Measurements from ENCODE around the gene TNIK.
A peak's percentile ranks its signal among the peaks of the same experiment; 100 is the strongest.

TNIK gene

DNA sequence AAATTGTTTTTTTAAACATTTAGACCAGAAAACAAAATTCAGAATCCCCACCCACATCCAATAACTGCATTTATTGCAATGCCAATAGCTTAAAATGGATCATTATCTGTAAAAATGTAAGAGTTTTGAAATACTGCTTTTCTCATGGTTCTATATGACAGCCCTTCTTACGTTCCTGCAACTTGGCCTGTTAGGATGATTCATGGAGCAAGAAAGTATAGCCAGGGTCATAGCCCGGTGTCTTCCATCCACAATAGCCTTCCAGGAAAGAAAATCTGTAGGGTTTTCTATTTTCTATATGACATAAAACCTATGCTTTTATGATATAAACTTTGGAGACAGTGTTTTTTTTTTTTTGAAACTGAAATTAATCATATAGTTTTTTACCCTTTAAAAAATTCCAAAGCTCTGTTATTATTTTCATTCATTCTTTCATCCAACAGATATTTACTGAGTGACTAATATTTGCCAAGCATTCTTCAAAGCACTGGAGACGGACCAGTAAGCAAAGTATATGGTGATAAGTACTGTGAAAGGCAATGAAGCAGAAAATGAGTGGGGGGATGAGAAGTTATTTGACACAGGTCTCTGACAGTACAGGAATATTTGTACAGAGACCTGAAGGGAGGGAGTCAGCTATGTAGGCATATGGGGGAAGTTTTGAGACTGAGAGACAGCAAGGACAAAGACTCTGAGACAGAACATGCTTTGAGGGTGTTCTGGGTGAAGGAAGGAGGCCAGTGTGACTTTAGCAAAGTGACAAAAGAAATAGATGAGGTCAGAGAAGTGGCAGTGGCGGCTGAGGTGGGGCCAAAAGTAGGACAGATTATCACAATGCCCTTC is 404.6 kb downstream of the TNIK start:
- Histone ChIP-seq H3K79me2 (ENCODE audit: low read length) (no peaks in the 10 kb centered on the region), H3K4me1 (ENCODE audit: low read length) (no peaks in the 10 kb centered on the region), H3K4me2 (ENCODE audit: low read length) (no peak overlapping the region), H3K27ac (ENCODE audit: low read length) (no peak overlapping the region), H3K9ac (ENCODE audit: low read length) (no peak overlapping the region), H3K9me3 (ENCODE audit: insufficient read depth, low read length) (no peaks in the 10 kb centered on the region), H3K27me3 (ENCODE audit: low read depth, low read length) (no peaks in the 10 kb centered on the region), H4K20me1 (ENCODE audit: insufficient read depth, low read length) (no peaks in the 10 kb centered on the region), H3K36me3 (replicated peaks; ENCODE audit: low read depth, low read length) (no peaks in the 10 kb centered on the region), H3K4me3 (ENCODE audit: low read length) (no peak overlapping the region), H2AFZ (ENCODE audit: low read depth, low read length) (no peak overlapping the region)
- TF ChIP-seq EZH2phosphoT487 (IDR thresholded peaks at IDR 0.05; ENCODE audit: low read depth): no peak
- TF ChIP-seq, protein P1, sequence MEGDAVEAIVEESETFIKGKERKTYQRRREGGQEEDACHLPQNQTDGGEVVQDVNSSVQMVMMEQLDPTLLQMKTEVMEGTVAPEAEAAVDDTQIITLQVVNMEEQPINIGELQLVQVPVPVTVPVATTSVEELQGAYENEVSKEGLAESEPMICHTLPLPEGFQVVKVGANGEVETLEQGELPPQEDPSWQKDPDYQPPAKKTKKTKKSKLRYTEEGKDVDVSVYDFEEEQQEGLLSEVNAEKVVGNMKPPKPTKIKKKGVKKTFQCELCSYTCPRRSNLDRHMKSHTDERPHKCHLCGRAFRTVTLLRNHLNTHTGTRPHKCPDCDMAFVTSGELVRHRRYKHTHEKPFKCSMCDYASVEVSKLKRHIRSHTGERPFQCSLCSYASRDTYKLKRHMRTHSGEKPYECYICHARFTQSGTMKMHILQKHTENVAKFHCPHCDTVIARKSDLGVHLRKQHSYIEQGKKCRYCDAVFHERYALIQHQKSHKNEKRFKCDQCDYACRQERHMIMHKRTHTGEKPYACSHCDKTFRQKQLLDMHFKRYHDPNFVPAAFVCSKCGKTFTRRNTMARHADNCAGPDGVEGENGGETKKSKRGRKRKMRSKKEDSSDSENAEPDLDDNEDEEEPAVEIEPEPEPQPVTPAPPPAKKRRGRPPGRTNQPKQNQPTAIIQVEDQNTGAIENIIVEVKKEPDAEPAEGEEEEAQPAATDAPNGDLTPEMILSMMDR (IDR thresholded peaks at IDR 0.05; ENCODE audit: low read depth, low read length): no peak

DNA sequence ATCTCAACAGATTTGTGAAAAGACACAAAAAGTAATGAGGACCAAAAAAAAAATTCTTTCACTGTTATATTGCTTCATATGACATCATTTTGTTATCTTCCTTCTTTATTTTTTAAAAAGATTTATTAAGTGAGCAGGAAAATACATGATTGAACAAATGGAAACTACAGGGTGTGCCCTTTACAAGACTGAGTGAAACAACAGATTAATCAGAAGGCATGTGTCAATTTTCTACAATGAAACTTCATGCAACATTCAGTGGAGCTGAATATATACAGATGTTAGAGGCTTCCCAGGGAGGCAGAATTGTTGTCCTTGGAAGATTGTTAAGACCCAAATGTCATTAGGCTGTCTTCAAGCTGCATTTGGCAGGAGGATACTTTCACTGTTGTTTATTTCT is 405.3 kb downstream of the TNIK start:
- H3K9ac ChIP-seq (ENCODE audit: low read length): no peak overlapping the region
- no peaks in the 10 kb centered on the region for H3K36me3 ChIP-seq (replicated peaks; ENCODE audit: low read depth, low read length)
- H3K9me3 ChIP-seq (ENCODE audit: insufficient read depth, low read length): no peaks in the 10 kb centered on the region
- H2AFZ ChIP-seq (ENCODE audit: low read depth, low read length): no peak overlapping the region
- H3K4me1 ChIP-seq (ENCODE audit: low read length): no peaks in the 10 kb centered on the region; the same call in 1 of the 2 replicates
- no peak overlapping the region for H3K27ac ChIP-seq (ENCODE audit: low read length)
- H4K20me1 ChIP-seq (ENCODE audit: insufficient read depth, low read length): no peaks in the 10 kb centered on the region
- no peaks in the 10 kb centered on the region for H3K27me3 ChIP-seq (ENCODE audit: low read depth, low read length)
- no peak overlapping the region for H3K4me3 ChIP-seq (ENCODE audit: low read length)
- no peak for TF ChIP-seq EZH2phosphoT487 (IDR thresholded peaks at IDR 0.05; ENCODE audit: low read depth)
- TF ChIP-seq, protein P1 (IDR thresholded peaks at IDR 0.05; ENCODE audit: low read depth, low read length): no peak
- H3K79me2 ChIP-seq (ENCODE audit: low read length): no peaks in the 10 kb centered on the region
- H3K4me2 ChIP-seq (ENCODE audit: low read length): no peak overlapping the region

DNA sequence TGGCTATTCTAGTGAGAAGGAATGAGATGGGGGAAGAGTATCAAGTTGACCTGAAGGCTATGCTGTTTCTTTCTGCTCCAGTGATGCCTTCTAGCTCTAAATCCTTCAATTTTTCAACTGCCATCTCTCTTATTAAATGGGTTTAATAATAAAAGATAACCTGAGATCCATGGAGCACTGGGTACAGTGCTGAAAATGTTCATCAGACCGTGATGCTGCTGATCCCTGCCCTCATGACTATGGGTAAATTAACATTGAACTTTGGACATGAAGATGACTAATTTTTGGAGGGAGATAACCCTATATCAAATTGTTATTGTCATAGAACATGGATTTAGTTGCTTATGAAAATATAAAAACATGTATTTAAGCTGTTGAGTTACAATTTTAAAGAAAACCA is 406.0 kb downstream of the TNIK start:
- TF ChIP-seq, protein P1 (IDR thresholded peaks at IDR 0.05; ENCODE audit: low read depth, low read length): no peak
- no peak for TF ChIP-seq EZH2phosphoT487 (IDR thresholded peaks at IDR 0.05; ENCODE audit: low read depth)
- no peaks in the 10 kb centered on the region for H3K36me3 ChIP-seq (replicated peaks; ENCODE audit: low read depth, low read length)
- H3K9ac ChIP-seq (ENCODE audit: low read length): no peak overlapping the region
- H3K79me2 ChIP-seq (ENCODE audit: low read length): no peaks in the 10 kb centered on the region
- H3K9me3 ChIP-seq (ENCODE audit: insufficient read depth, low read length): no peaks in the 10 kb centered on the region
- no peak overlapping the region for H3K4me2 ChIP-seq (ENCODE audit: low read length)
- no peaks in the 10 kb centered on the region for H4K20me1 ChIP-seq (ENCODE audit: insufficient read depth, low read length)
- no peak overlapping the region for H2AFZ ChIP-seq (ENCODE audit: low read depth, low read length)
- no peaks in the 10 kb centered on the region for H3K27me3 ChIP-seq (ENCODE audit: low read depth, low read length)
- H3K4me1 ChIP-seq (ENCODE audit: low read length): no peaks in the 10 kb centered on the region; the same call in 1 of the 2 replicates
- no peak overlapping the region for H3K4me3 ChIP-seq (ENCODE audit: low read length)
- no peak overlapping the region for H3K27ac ChIP-seq (ENCODE audit: low read length)

DNA sequence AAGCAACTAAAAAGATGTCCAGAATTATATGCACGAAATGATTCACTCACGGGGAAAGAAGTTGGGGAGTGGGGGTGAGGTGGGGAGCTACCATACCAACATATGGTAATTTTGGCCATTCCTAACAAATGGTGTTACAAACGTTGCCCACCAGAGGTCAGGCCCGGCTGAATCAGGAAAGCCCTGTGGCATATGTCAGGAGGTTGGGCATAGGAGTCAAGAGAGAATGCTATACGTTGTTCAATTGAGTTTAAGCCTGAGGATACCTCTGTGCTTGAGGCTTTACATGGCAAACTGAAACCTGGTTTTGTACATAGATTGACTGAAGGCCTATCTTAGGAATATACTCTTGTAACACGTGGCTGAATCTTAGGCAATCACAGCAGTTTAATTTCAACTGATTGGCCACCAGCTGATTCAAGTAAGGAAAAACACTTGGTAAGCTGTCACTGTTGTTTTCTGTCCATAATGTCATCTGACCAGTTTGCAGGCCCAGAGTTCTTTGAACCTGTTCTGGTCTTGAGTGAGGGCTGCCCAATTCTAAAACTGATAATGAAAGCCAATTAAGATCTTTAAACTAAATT is 410.3 kb downstream of the TNIK start:
- Histone ChIP-seq H2AFZ (ENCODE audit: low read depth, low read length) (0 out of 2 replicates have a peak overlapping the region, but pooled peaks have one; percentile 22), H3K4me2 (ENCODE audit: low read length) (peak overlapping the region; percentile 21), H3K9ac (ENCODE audit: low read length) (no peak overlapping the region), H4K20me1 (ENCODE audit: insufficient read depth, low read length) (no peaks in the 10 kb centered on the region), H3K4me1 (ENCODE audit: low read length) (no peaks in the 10 kb centered on the region; the same call in 1 of the 2 replicates), H3K4me3 (ENCODE audit: low read length) (no peak overlapping the region), H3K27ac (ENCODE audit: low read length) (no peak overlapping the region), H3K36me3 (replicated peaks; ENCODE audit: low read depth, low read length) (no peaks in the 10 kb centered on the region), H3K79me2 (ENCODE audit: low read length) (no peaks in the 10 kb centered on the region), H3K9me3 (ENCODE audit: insufficient read depth, low read length) (no peaks in the 10 kb centered on the region), H3K27me3 (ENCODE audit: low read depth, low read length) (no peaks in the 10 kb centered on the region)
- no peak for TF ChIP-seq EZH2phosphoT487 (IDR thresholded peaks at IDR 0.05; ENCODE audit: low read depth)
- TF ChIP-seq, protein P1 (IDR thresholded peaks at IDR 0.05; ENCODE audit: low read depth, low read length): peak; percentile 80
